ENCODE data around the gene MKLN1.

- TF ChIP-seq, protein P1, sequence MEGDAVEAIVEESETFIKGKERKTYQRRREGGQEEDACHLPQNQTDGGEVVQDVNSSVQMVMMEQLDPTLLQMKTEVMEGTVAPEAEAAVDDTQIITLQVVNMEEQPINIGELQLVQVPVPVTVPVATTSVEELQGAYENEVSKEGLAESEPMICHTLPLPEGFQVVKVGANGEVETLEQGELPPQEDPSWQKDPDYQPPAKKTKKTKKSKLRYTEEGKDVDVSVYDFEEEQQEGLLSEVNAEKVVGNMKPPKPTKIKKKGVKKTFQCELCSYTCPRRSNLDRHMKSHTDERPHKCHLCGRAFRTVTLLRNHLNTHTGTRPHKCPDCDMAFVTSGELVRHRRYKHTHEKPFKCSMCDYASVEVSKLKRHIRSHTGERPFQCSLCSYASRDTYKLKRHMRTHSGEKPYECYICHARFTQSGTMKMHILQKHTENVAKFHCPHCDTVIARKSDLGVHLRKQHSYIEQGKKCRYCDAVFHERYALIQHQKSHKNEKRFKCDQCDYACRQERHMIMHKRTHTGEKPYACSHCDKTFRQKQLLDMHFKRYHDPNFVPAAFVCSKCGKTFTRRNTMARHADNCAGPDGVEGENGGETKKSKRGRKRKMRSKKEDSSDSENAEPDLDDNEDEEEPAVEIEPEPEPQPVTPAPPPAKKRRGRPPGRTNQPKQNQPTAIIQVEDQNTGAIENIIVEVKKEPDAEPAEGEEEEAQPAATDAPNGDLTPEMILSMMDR (conservative IDR thresholded peaks at IDR 0.05; ENCODE audit: low read depth, low read length), result no peak
- TF ChIP-seq EZH2 (IDR thresholded peaks at IDR 0.05; ENCODE audit: borderline replicate concordance, low read depth, low read length, poor library complexity, severe bottlenecking), result no peak
These were observed 20.0 kb upstream of the MKLN1 start for GRCh38 chr7:131307627-131308026.
